DND-41 (cell line): ENCODE measurements around the gene RARG.

ENCODE experiments used
- EZH2 ChIP-seq: IDR thresholded peaks from 3 replicates; pipeline ENCODE4 v1.6.1; 2012; ENCODE audit warnings: borderline replicate concordance, low read depth, mild to moderate bottlenecking, moderate library complexity, low read length, inconsistent platforms; ENCODE audit not compliant: severe bottlenecking
- TF ChIP-seq, protein P1 (sequence below): IDR thresholded peaks from 2 replicates; pipeline ENCODE4 v1.5.1; 2012; ENCODE audit warnings: borderline replicate concordance, low read length, moderate library complexity, mild to moderate bottlenecking; ENCODE audit not compliant: poor library complexity, severe bottlenecking; ENCODE audit errors: extremely low read depth

DNA sequence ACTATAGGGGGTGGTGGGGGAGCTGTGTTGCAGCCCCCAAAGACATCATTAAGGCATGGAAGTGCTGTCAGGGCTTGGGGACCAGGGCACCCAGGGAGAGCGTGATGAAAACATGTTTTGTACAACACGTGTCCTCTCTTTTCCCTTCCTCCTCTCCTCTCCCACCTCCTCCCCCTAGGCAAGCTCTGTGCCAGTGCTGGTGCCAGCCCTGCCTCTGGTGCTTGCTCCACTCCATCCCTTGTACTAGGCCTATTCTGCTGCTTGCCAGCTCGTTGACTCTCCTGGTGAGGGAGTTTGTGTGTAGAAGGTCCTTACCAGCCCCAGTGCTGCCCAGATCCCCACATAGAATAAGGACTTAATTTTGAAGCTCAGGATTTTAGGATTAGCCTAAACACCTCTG lies 3.2 kb upstream of the RARG start:
- no peak for TF ChIP-seq EZH2
- TF ChIP-seq, protein P1, sequence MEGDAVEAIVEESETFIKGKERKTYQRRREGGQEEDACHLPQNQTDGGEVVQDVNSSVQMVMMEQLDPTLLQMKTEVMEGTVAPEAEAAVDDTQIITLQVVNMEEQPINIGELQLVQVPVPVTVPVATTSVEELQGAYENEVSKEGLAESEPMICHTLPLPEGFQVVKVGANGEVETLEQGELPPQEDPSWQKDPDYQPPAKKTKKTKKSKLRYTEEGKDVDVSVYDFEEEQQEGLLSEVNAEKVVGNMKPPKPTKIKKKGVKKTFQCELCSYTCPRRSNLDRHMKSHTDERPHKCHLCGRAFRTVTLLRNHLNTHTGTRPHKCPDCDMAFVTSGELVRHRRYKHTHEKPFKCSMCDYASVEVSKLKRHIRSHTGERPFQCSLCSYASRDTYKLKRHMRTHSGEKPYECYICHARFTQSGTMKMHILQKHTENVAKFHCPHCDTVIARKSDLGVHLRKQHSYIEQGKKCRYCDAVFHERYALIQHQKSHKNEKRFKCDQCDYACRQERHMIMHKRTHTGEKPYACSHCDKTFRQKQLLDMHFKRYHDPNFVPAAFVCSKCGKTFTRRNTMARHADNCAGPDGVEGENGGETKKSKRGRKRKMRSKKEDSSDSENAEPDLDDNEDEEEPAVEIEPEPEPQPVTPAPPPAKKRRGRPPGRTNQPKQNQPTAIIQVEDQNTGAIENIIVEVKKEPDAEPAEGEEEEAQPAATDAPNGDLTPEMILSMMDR = no peak
